ENCODE data around the gene CD83.

GRCh38 chr6:14100138-14100537 lies 17.4 kb upstream of the CD83 start:
- TF ChIP-seq POLR2A (IDR thresholded peaks at IDR 0.05), result no peak
- no peak for TF ChIP-seq EP300 (IDR thresholded peaks at IDR 0.05)
- TF ChIP-seq CTCF (IDR thresholded peaks at IDR 0.05), result no peak
- TF ChIP-seq POLR2AphosphoS5 (IDR thresholded peaks at IDR 0.05), result no peak
